Right renal cortex interstitium (tissue), 3 donors: ENCODE results near the gene P4HB. TPM values are rescaled to one million over a fixed set of nuclear protein-coding genes. Genes with fewer than 3 reads are reported as not detected.

Experiments
- DNase-seq, 3 donors: peaks; one replicate each; pipeline ENCODE4 v3.0.0-alpha.2; 2013; ENCODE audit warnings: low read depth in 3 of 3, low spot score in 2 of 3
- polyA plus RNA-seq, 3 donors: library from polyadenylated mRNA; unstranded; fragments of 120-200 nt; gene quantifications; one replicate each; pipeline ENCODE4 v1.2.1, GENCODE V29; 2013; ENCODE audit not compliant: insufficient read length in 3 of 3

P4HB gene
- polyA plus RNA-seq, 3 donors, result 445 to 458 (median 450) TPM

DNA sequence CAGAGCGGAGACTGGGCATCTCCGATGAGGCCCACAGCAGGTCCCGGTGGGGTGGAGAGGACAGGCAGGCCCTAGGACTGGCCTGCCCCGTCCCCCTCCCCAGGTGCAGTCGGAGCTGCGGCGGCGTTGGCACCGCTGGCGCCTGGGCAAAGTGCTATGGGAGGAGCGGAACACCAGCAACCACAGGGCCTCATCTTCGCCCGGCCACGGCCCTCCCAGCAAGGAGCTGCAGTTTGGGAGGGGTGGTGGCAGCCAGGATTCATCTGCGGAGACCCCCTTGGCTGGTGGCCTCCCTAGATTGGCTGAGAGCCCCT is 47.0 kb downstream of the P4HB start:
- no peak for DNase-seq

GRCh38 chr17:81812571-81813370 is 47.6 kb downstream of the P4HB start:
- DNase-seq, result no peak

GRCh38 chr17:81811705-81812570 is 48.4 kb downstream of the P4HB start:
- no peak for DNase-seq

DNA sequence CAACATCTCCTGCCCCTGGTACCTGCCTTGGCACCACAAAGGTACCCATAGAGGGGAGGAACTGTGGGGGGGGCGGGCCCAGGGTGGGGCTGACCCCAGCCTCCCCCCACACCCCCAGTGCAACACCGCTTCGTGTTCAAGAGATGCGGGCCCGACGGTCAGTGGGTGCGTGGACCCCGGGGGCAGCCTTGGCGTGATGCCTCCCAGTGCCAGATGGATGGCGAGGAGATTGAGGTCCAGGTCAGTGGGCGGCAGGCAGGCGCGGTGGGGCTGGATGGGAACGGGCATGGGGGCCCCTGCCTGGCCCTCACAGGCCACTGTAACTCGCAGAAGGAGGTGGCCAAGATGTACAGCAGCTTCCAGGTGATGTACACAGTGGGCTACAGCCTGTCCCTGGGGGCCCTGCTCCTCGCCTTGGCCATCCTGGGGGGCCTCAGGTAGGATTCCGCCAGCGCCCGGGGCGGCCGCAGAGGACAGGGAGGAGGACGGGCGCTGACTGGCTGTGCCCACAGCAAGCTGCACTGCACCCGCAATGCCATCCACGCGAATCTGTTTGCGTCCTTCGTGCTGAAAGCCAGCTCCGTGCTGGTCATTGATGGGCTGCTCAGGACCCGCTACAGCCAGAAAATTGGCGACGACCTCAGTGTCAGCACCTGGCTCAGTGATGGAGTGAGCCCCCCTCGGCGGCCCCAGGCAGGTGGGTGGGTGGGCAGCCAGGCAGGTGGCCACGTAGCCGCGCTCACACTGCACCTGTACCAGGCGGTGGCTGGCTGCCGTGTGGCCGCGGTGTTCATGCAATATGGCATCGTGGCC is 49.2 kb downstream of the P4HB start:
- DNase-seq, result no peak

DNA sequence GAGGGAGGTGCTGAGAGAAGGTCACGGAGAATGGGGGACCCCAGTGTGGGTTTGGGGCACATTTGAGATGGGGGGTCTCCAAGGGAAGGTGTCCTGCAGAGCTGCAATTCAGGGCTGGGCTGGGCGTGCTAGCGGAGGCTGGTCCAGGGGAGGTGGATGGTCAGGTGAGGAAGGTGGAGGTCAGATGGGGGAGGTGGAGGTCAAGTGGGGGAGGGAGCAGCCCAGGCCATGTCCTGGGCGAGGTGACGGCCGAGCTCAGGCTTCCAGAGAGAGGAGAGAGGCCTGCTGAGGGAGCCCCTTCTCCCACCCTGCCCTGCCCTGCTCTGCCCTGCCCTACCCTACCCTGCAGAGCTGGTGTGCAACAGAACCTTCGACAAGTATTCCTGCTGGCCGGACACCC is 49.9 kb downstream of the P4HB start:
- DNase-seq, result no peak

DNA sequence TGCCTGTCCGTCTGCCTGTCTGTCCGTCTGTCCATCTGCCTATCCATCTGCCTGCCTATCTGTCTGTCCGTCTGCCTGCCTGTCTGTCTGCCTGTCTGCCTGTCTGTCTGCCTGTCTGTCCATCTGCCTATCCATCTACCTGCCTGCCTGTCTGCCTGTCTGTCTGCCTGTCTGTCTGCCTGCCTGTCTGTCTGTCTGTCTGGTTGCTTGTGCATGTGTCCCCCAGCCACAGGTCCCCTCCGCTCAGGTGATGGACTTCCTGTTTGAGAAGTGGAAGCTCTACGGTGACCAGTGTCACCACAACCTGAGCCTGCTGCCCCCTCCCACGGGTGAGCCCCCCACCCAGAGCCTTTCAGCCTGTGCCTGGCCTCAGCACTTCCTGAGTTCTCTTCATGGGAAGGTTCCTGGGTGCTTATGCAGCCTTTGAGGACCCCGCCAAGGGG is 50.8 kb downstream of the P4HB start:
- DNase-seq, result no peak

GRCh38 chr17:81808778-81809555 is 51.4 kb downstream of the P4HB start:
- DNase-seq, result no peak

- DNase-seq, result no peak
These were observed 52.5 kb downstream of the P4HB start for GRCh38 chr17:81807839-81808238.

GRCh38 chr17:81807210-81807719 is 53.1 kb downstream of the P4HB start:
- DNase-seq, result no peak

GRCh38 chr17:81806461-81807209 is 53.7 kb downstream of the P4HB start:
- DNase-seq, result no peak

- no peak for DNase-seq
These were observed 54.5 kb downstream of the P4HB start for GRCh38 chr17:81805707-81806460.

GRCh38 chr17:81804559-81805399 is 55.6 kb downstream of the P4HB start:
- no peak for DNase-seq

DNA sequence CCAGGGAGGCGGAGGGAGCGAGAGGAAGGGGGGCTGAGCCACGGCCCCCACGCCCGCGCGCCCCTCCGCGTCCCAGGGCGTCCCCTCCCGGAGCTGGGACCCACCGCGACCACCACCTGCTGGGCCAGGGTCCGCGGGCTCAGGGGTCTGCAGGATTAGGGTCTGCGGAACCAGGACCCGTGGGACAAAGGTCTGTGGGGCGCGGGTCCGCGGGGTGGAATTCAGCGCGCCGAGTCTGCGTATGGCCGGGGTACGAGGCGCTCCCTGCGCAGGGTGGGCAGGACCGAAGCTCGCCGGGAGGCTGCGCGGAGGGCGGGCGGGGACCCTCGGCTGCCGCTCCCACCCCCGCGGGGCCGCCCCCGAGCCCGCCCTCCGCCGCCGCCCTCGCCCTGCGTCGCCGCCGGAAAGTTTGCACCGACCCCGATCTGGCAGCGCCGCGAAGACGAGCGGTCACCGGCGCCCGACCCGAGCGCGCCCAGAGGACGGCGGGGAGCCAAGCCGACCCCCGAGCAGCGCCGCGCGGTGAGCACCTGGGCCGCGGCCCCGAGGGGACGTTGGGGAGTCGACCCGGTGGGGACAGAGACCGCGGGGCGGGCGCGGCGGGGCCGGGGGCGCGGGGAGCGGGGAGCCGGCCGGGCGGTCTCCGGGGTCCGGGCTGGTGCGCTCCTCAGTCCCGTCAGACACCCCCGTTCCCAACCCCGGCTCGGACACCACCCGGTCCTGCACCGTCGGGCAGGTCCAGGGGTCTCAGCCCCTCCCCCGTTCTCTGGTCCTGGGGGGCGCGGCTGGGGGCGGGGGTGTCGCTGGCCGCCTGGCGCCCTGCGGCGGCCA is 56.4 kb downstream of the P4HB start, which contains the start of gene GCGR:
GCGR (plus strand) TSS at position 423 of the 831 bp plus-strand sequence. CDS start 4,869 bp downstream, outside the sequence.
- DNase-seq, result no peak

- no peak for DNase-seq
These were observed 57.3 kb downstream of the P4HB start for GRCh38 chr17:81802856-81803643.

DNA sequence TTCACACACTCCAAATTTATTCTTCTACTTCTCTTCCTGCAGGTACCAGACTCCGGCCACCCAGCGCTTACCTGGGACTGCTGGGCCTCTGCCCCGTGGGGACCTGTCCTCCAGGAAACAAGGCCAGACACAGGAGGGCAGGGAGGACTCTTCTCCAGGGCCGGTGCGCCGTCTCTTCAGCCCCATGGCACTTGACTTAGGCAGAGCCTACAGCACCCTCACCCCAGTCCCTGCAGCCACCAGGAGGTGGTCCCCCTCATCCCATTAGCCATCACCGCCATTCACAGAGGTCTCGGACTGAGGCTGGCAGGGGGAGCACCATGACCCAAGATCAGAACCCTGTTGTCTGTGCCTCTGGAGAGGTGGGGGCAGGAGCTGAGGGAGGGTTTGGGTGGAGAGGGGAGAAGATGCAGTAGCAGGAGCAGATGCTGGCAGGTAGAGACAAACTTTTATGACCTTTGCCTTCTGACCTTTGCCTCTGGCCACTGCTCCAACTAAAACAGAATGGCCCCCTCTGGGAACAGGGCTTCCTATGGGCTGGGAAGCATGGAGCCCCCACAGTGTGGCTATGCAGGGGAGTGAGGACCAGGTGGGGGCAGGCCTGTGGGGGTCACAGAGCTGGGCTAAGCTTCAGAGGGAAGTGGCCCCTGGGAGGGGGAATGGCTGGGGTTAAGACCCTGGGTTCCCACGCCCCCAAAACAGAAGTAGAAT is 58.1 kb downstream of the P4HB start:
- no peak for DNase-seq
